Heart left ventricle (tissue), 16 donors: Measurements from ENCODE around the gene ARHGEF28. TPM values are rescaled to one million over a fixed set of nuclear protein-coding genes. Genes with fewer than 3 reads are reported as not detected.

ENCODE experiments used
- ATAC-seq, 4 donors: fragments of 200-7000 bp; cut with Tn5 transposase; one replicate each; pipeline ENCODE4 v1.9.1; 2020 to 2022; ENCODE audit warnings: moderate library complexity in 4 of 4, mild to moderate bottlenecking in 3 of 4, moderate number of reproducible peaks in 1 of 4
- DNase-seq, 5 donors: peaks; one replicate each; pipeline ENCODE4 v3.0.0-alpha.2; 2020
- H3K27ac ChIP-seq, 12 donors: fragments of 200-600 bp; sonication (generic) in 4 of 12; one replicate each; pipeline versions ENCODE4 v1.5.0 to v1.8.0; 2016 to 2022; ENCODE audit warnings: mild to moderate bottlenecking in 2 of 12
- H3K27me3 ChIP-seq, 9 donors: fragments of 200-600 bp; sonication (generic) in 2 of 9; one replicate each; pipeline versions ENCODE4 v1.5.1 to v1.8.0; 2016 to 2022; ENCODE audit warnings: mild to moderate bottlenecking in 3 of 9
- H3K36me3 ChIP-seq, 9 donors: fragments of 200-600 bp; sonication (generic) in 2 of 9; one replicate each; pipeline versions ENCODE4 v1.5.0 to v1.8.0; 2018 to 2022; ENCODE audit warnings: mild to moderate bottlenecking in 2 of 9
- H3K4me1 ChIP-seq, 12 donors: fragments of 200-600 bp; sonication (generic) in 4 of 12; one replicate each; pipeline versions ENCODE4 v1.5.0 to v1.8.0; 2016 to 2022; ENCODE audit warnings: mild to moderate bottlenecking in 3 of 12
- H3K4me3 ChIP-seq, 12 donors: fragments of 200-600 bp; sonication (generic) in 4 of 12; one replicate each; pipeline versions ENCODE4 v1.5.0 to v1.8.0; 2017 to 2022; ENCODE audit warnings: mild to moderate bottlenecking in 9 of 12, moderate library complexity in 4 of 12
- H3K9me3 ChIP-seq, 12 donors: fragments of 200-600 bp; sonication (generic) in 4 of 12; one replicate each; pipeline versions ENCODE4 v1.5.0 to v1.8.0; 2016 to 2022; ENCODE audit warnings: mild to moderate bottlenecking in 1 of 12
- POLR2A ChIP-seq, 2 donors: fragments of 450-650 bp; IDR thresholded peaks; one replicate each; pipeline ENCODE4 v1.6.1; 2017; ENCODE audit warnings: antibody characterized with exemption in 2 of 2, mild to moderate bottlenecking in 2 of 2, moderate library complexity in 2 of 2
- WGBS, 4 donors: extraction: QIAGEN DNeasy Blood & Tissue Kit in 2 of 4; methylation state at CpG; one replicate each; pipeline versions ENCODE4 v1.1.5 to v1.1.7; 2013 to 2018; 5-methylcytosine and 5-hydroxymethylcytosine counted together
- intact Hi-C, 10 donors: fragments of 100-400 bp; cut with DNase I; formaldehyde crosslinking; loops; one replicate each; pipeline versions ENCODE4 v1.11.1 to v1.14.2; 2022
- polyA plus RNA-seq, 2 donors: library from polyadenylated mRNA; stranded (reverse); fragments of 200-250 nt; gene quantifications; one replicate each; pipeline ENCODE4 v1.2.3, GENCODE V29; 2013
- total RNA-seq, 9 donors: library from RNA; depleted of rRNA in 2 of 9; stranded (reverse); fragments of >200 nt in 2 of 9; fragmentation: NEBNext Ultra II Directional in 3 of 9; extraction: Animal tissue kit (Norgen Biotek cat#: 25700) in 3 of 9; gene quantifications; one replicate each; pipeline versions ENCODE4 v1.1.0 to v1.2.4, GENCODE V29; 2016 to 2023
- TF ChIP-seq, protein P1 (sequence below), 12 donors: fragments of 200-600 bp; sonication (generic) in 4 of 12; IDR thresholded peaks; one replicate each; pipeline versions ENCODE4 v1.5.0 to v1.8.0; 2018 to 2022; ENCODE audit warnings: antibody characterized with exemption in 12 of 12, mild to moderate bottlenecking in 5 of 12
- donor health status: ischemic (EF 13 %, LVEDD 7.1; RV severe dilation, severe dysfunction).
- donor health status: healthy with polysubstance abuse.
- donor health status: DM: no; HTN: yes; CAD: no.
- donor health status: DM: no; HTN: no; CAD: no.
- donor health status: ischemic (EF 25% LVEDD 6.9; RV normal size, moderate dysfunction).
- donor health status: ischemic (EF 25% LVEDD 5.7; RV mildly dilated, moderate dysfunction).
- donor health status: healthy.
- donor health status: DM: yes; HTN: yes; CAD: no.
- donor health status: ischemic (EF 35%, LVEDD 5.7; RV mildly dilated, moderate dysfunction).
- donor health status: nonischemic (EF 11% LVEDD 7.7; RV severe dilation, severe dysfunction).
- donor health status: DM: yes; HTN: yes; CAD: no.
- donor health status: PGD.
- donor health status: ischemic (EF 29% LVEDD 5.4; RV normal size, mild dysfunction).
- donor health status: nonischemic (EF 23%, LVEDD 6.1; RV moderate dilation, normal function).

The ARHGEF28 gene
- total and polyA plus RNA-seq, 11 donors = 0.51 to 7.7 (median 1.7) TPM

DNA sequence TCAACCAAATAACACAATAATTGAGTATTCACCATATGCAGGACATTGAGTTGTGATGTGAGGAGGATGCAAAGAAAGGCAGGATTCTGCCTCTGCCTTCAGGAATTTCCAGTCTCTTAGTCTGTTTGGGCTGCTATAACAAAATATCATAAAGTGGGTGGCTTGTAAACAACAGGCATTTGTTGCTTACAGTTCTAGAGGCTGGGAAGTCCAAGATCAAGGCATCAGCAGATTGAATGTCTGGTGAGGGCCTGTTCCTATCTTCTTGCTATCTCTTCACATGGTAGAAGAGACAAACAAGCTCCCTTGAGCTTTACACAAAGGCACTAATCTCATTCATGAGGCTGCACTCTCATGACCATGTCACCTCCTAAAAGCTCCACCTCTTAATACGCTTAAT, 360.7 kb downstream of the ARHGEF28 start:
- no peak for TF ChIP-seq POLR2A (IDR thresholded peaks at IDR 0.05)
- TF ChIP-seq, protein P1, sequence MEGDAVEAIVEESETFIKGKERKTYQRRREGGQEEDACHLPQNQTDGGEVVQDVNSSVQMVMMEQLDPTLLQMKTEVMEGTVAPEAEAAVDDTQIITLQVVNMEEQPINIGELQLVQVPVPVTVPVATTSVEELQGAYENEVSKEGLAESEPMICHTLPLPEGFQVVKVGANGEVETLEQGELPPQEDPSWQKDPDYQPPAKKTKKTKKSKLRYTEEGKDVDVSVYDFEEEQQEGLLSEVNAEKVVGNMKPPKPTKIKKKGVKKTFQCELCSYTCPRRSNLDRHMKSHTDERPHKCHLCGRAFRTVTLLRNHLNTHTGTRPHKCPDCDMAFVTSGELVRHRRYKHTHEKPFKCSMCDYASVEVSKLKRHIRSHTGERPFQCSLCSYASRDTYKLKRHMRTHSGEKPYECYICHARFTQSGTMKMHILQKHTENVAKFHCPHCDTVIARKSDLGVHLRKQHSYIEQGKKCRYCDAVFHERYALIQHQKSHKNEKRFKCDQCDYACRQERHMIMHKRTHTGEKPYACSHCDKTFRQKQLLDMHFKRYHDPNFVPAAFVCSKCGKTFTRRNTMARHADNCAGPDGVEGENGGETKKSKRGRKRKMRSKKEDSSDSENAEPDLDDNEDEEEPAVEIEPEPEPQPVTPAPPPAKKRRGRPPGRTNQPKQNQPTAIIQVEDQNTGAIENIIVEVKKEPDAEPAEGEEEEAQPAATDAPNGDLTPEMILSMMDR (IDR thresholded peaks at IDR 0.05) = no peak
- H3K36me3 ChIP-seq = no peaks in the 10 kb centered on the region
- H3K9me3 ChIP-seq = no peaks in the 10 kb centered on the region
- 97 to 100% (median 100%) methylated on average over 1 of the region's 1 CpG for WGBS, 4 donors
- H3K4me3 ChIP-seq = no peak overlapping the region
- DNase-seq = no peak
- H3K27ac ChIP-seq = no peak overlapping the region
- intact Hi-C loops = no loop called here
- ATAC-seq = no peak
- no peaks in the 10 kb centered on the region for H3K27me3 ChIP-seq
- H3K4me1 ChIP-seq = no peaks in the 10 kb centered on the region

DNA sequence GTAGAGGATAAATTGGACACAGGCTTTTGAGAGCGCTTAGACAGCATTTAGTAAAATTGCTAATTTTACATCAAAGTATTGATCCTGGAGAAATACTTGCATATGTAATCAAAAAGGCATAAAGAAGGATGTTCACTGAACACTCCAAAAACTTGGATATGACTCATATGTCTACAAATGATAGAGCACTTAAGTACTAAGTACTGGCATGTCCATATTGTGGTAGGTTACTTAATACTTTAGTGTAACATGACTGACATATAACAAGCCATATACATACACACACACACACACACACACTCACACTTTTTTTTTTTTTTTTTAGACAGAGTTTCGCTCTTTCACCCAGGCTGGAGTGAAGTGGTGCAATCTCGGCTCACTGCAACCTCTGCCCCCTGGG, 361.9 kb downstream of the ARHGEF28 start:
- H3K4me3 ChIP-seq = no peak overlapping the region
- H3K27ac ChIP-seq = no peak overlapping the region
- H3K9me3 ChIP-seq = no peaks in the 10 kb centered on the region
- no peaks in the 10 kb centered on the region for H3K4me1 ChIP-seq
- H3K36me3 ChIP-seq = no peaks in the 10 kb centered on the region
- 92 to 100% (median 95%) methylated on average over 3 of the region's 3 CpGs for WGBS, 4 donors
- no peaks in the 10 kb centered on the region for H3K27me3 ChIP-seq
- intact Hi-C loops = no loop called here
- DNase-seq = no peak
- TF ChIP-seq, protein P1 (IDR thresholded peaks at IDR 0.05) = no peak
- no peak for TF ChIP-seq POLR2A (IDR thresholded peaks at IDR 0.05)
- ATAC-seq = no peak

DNA sequence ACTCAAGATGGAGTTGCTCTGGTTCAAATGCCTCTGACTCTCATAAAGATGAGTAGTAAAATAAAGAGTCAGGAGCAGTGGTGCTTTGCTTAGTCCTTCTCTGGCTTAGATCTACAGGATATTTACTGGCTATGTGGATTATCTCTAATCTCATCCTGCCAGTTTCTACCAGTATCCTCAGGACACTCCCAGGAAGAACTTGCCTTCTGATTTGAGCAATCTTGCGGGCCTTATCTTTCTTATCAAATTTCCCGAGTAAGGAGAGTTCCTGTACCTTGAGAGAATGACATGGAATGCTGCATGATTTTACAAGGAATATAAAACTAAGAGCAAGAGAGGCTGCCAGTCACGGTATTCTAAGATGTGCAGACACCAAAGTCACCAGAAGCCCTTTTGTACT, 364.0 kb downstream of the ARHGEF28 start:
- ATAC-seq (no peak), DNase-seq (no peak)
- Histone ChIP-seq H3K27me3 (no peaks in the 10 kb centered on the region), H3K9me3 (no peaks in the 10 kb centered on the region), H3K36me3 (no peaks in the 10 kb centered on the region), H3K4me3 (no peak overlapping the region), H3K4me1 (no peaks in the 10 kb centered on the region), H3K27ac (no peak overlapping the region)
- TF ChIP-seq, protein P1 (IDR thresholded peaks at IDR 0.05) = no peak
- no peak for TF ChIP-seq POLR2A (IDR thresholded peaks at IDR 0.05)
- WGBS, 4 donors = 37 to 62% (median 46%) methylated on average over 3 of the region's 3 CpGs
- intact Hi-C loops = no loop called here

Other genes starting within 250 kb of the ARHGEF28 start
- under 1 TPM in 1 of 9 donors, not detected in 8; 0.18 TPM for gene FOXD1, start 177.4 kb upstream of the ARHGEF28 start, total RNA-seq
- gene FOXD1, start 177.4 kb upstream of the ARHGEF28 start, polyA plus RNA-seq = under 1 TPM in 1 of 2 donors, not detected in 1; 0.06 TPM
- 100 to 1,000 TPM; 336 to 441 (median 407) TPM for gene BTF3, start 127.8 kb upstream of the ARHGEF28 start, total RNA-seq
- 100 to 1,000 TPM; 375 to 824 TPM for gene BTF3, start 127.8 kb upstream of the ARHGEF28 start, polyA plus RNA-seq
- 10 to 100 TPM; 10.3 to 14.9 (median 11.4) TPM for gene ANKRA2, start 60.6 kb upstream of the ARHGEF28 start, total RNA-seq
- 1 to 10 TPM; 6.2 to 8.6 TPM for gene ANKRA2, start 60.6 kb upstream of the ARHGEF28 start, polyA plus RNA-seq
- 10 to 100 TPM in 5 of 9 donors, 1 to 10 TPM in 4; 6.7 to 12.5 (median 10.2) TPM for gene UTP15, start 60.5 kb upstream of the ARHGEF28 start, total RNA-seq
- 1 to 10 TPM; 2.3 to 7.7 TPM for gene UTP15, start 60.5 kb upstream of the ARHGEF28 start, polyA plus RNA-seq